Pons (tissue), 1 donor: ENCODE results near the gene DPP6.
"Not testable (repeated sequence)": the region's sequence is repeated elsewhere in the genome, so short reads cannot be mapped to it uniquely, and the experiment has no call there.

Source experiments
- DNase-seq: peaks from one replicate; pipeline ENCODE4 v3.0.0-alpha.2; 2016; ENCODE audit warnings: low spot score

The DPP6 gene

DNA sequence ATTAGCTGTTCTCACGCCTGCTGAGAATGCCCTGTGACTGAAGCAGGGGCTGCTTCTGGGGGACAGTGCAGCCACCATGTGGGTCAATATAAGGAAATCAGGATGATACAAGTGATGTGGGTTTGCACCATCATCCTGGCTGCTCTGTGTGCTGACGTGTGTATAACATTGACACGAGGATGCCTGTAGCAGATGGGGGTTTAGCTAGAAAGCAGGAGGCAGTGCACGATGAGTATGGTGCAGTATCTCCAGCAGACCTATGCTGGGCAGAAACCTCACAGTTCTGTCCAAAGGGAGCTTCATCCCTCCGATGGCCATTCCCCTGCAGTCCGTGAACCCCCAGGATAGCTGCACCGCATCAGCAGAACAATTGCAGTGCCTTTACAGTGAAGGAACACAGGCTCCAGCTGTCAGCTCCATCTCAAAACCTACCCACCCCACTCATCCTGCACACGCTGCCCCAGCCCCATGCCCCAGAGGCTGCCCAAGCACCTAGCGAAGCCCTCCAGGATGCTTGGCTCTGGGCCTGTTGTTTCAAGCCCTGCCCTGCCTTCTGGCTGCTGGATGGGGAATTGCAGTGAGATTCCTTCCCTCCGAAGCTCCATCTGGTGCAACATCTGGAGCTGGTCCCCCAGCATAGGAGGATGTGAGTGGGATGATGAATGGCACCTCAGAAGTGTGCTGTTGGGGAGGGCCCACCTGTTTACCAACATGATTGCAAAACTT is 96.8 kb downstream of the DPP6 start:
- DNase-seq: not testable (repeated sequence)

DNA sequence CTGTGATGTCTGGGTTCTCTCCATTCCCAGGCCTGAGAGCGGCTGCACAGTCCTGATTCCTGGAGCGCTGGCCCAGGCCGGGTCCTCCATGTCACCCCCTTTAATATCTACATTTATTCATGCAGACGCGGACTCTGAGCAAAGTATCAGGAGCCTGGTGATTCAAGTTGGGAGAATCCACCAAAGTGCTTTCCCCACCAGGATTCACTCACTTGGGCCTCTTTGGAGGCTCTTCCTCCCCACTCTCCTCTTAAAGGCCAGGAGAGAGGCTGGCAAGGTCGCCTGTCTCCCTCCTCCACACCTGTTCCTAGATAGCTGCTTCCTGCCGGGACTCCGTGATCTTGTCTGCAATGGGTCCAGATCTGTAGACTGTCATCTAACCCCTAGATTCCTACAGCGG is 98.5 kb downstream of the DPP6 start:
- not testable (repeated sequence) for DNase-seq

DNA sequence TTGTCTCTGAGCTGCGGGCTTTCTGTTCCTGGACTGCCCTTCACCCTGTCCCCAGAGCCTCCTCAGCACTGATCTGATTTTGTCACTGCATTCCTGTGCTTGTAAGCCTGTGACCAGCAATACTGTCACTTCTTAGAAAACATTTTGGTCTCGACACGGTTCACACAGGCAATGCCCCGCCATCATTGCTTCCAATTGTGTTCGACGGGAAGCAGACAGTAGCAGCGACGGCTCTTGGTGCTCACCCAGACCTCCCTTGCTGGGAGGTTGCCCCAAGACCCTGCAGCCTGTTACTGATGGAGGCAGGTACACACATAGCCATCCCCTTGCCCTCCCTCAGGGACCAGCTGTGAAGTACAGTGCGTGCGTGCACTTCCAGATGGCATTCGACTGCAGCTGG is 99.1 kb downstream of the DPP6 start:
- DNase-seq: not testable (repeated sequence)

DNA sequence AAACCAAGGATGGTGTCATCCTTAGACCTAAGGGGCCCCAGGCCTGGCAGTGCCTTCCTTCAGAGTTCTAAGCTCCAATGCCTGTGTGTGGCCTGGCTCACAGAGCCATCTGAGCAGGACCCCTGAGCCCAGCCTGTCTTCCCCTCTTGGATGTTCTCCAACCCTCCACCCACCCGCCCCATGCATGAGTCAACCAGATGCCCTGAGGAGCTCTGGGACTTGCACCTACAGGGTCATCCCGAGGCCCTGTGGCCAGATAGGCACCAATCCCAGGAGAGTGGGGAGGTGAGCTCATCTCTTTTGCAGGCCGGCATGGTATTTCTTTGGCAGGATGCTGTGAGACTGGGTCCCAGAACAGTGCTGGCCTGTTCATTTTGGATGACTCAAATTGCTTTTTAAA is 103.7 kb downstream of the DPP6 start:
- not testable (repeated sequence) for DNase-seq

DNA sequence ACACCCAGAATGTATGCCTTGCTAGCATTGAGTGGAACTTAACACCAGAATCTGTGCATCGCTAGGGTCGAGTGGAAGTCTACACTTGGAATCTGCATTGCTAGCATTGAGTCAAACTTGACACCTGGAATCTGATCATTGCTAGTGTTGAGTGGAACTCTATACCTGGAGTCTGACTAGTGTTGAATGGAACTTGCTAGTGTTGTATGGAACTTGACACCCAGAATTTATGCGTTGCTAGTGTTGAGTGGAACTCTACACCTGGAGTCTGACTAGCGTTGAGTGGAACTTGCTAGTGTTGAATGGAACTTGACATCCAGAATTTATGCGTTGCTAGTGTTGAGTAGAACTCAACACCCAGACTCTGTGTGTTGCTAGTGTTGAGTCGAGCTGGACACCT is 110.7 kb downstream of the DPP6 start:
- DNase-seq: not testable (repeated sequence)

DNA sequence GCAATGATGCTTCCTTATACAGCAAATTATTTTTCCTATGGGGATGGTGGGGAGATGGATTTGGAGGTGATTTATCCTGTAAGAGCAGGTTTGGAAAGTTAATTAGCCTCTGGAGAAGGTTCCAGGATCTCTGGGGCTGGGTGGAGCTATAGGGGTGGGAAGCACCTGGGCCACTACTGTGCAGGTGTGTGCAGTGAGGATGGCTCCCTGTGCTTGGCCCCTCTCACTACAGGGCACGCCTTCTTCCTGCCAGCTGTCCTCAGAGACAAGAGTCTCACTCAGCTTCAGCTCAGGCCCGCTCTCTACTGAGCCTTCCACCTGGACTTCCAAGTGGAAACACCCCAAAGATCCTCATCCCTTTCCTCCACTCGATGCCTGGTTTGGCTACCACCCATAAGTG is 111.4 kb downstream of the DPP6 start:
- DNase-seq: not testable (repeated sequence)

DNA sequence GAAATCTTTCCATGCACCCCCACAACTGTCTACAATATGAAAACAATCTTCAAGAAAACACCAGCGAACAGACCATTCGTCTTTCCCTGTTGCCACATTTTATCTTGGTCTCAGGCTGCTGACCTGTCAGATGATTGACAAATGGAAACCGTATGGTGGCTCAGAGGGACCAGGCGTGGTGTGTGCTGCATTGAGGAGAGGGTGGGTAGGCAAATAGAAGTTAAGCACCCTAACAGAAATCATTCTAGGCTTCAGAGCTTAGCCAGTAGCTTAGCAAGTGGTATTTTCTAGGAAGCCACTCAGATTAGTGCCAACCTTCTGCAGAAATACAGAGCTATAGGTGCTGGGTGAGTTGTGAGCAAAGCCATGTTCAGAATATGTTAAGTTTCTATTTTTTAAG is 114.9 kb downstream of the DPP6 start:
- no peak for DNase-seq

DNA sequence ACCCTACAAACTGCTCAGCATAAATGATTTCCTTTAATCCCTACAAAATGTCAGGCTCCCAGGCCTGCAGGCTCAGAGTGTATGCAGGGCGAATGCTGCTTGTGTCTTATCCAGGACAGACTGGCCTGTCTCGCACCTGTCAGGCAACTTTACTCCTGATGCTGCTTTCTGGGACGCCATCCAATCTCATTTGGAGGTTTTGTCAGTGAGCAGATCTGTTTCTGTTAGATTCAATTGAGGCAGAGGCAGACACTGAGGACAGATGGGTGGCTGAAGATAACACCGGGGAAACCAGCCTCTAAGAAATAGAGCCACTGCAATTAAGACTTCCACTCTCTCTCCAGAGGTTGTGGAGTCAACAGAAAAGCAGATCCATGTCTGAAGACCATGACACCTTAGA is 115.6 kb downstream of the DPP6 start:
- peak; percentile 37 for DNase-seq

DNA sequence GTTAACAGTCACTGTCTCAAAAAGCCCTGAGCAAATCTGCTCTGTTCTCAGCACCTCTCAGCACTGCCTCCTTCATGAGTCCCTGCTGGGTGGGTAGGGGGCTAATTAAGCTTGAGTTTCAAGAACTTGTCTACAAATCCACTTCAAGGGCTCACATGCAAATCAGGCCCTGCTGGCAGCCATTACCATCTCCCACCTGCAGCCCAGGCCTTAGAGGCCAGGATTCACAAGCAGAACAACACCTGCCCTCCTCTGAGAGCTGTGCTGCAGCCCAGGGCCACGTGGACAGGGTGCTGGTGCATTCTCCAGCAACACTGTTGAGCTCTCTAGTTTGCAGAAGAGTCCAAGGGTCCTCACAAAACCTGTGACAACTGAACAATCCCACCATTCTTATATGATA is 119.2 kb downstream of the DPP6 start:
- DNase-seq: no peak

DNA sequence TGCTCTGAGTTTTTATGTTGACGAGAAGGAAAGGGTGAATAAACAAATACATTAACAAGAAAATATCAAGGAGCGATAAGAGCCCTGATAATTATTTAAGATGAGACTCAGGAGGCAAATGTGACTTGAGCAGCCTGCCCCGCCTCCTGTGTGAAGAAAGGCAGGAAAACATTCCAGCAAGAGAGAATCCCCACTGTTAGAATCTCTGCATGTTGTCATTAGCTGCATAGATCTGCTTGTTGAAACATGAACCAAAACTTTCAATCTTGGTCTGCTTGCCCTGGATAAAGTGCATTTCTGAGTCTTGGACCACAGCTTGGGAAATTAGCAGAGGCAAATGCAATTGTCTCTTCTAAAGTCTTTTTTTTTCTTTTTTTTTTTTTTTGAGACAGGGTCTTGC is 120.0 kb downstream of the DPP6 start:
- no peak for DNase-seq

DNA sequence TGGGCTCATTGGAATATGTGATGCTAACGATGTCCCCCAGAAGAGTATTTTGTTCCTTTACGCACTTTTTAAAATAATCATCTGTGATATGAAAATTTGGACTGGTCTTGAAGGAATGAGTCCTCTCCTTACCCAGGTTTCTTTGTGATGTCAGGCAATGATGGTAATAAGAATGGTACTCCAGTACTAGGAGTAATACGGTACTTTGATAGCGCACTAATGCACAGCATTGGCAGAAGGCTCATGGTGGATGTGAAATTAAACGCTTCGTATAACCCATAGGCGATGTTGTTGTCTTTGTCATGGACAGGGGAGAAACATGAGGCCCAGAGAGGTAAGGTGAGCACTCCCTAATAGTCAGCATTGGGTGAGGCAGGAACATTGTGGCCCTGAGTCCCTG is 125.4 kb downstream of the DPP6 start:
- no peak for DNase-seq

DNA sequence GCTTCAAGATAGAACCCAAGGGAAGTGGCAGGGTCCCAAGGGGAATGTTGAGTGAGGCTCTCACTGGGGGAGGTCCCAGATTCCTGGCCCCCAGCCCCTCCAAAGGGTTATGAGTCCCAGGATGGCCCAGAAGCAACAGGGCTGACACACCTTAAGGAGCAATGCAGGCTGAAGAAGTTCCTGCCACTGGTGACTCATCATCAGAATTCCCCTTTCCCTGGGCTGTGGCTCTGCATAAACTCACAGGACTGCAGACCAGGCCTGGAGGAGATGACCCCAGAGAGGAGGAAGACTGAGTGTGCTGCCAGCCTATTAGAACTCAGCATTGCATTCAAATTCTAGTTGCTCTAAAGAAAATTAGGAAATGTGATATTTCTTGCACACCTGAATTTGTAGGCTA is 126.7 kb downstream of the DPP6 start:
- no peak for DNase-seq

DNA sequence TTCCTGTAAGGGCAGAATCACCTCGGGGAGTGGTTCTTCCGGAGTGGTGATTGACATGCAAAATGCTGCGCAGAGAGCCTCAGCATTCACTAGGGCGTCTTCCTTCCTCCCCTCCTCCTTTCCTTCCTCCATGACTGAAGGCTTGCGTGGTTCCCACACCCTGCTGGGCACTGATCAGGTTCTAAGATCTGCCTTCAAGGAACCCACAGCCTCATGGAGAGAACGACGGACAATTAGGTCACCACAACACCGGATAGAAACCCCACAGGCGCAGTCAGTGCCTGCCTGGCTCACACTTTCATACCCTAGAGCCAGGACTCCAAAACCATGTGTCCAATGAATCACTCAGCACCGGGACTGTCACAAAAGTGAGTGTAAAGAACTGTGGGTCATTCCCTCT is 131.3 kb downstream of the DPP6 start:
- DNase-seq: no peak

DNA sequence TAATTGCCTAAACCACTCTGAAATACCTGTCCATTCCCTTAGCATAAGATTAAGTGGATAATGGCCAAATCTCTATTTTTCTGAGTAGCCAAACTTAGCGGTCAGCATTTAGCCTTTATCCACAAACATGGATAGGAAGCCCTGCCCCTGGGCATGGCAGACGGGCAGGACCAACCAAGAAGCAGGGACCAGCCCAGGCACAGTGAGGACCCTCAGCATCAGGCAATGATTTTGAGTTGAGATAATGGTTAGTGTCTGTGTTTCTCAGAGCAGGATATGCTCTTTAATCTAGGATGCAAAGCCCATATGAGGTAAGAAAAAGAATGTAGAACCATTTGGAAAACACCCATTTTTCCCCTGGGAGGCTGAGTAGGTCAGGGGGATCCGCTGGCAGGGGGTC is 131.7 kb downstream of the DPP6 start:
- no peak for DNase-seq

DNA sequence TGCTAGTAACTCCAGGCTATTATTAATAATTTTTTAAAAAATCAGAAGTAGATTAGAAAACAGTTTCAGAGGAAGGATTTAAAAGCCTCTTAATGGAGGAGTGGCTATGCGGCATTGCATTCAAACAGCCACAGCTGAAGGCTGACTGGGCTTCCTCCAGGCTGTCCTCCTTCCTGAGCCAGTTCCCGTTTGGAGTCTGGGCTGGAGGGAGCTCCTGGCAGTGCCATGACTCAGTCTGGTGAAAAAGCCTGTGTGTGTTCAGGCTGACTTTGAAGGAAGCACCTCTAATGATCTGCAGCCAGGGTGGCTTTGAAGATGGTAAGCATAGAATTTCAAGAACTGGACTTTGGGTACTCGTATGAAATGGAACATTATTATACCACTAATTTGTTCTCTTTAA is 134.6 kb downstream of the DPP6 start:
- no peak for DNase-seq

DNA sequence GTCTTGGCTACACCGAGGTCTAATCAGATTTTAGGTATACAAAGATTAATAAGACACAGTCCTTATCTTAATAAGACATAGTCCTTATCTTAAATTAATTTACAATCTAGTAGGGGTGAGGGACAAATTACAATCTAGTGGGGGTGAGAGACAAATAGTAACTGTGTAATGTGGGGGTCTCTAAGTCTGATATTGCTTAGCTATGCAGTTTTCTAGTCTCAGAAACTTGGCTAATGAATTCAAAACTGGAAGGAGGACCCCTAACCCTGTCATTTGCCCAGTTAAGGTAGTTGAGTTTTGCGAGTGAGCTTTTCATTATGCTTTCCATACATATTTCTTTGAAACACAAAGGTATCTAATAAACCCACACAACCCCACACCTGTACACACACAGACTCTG is 136.1 kb downstream of the DPP6 start:
- DNase-seq: no peak

DNA sequence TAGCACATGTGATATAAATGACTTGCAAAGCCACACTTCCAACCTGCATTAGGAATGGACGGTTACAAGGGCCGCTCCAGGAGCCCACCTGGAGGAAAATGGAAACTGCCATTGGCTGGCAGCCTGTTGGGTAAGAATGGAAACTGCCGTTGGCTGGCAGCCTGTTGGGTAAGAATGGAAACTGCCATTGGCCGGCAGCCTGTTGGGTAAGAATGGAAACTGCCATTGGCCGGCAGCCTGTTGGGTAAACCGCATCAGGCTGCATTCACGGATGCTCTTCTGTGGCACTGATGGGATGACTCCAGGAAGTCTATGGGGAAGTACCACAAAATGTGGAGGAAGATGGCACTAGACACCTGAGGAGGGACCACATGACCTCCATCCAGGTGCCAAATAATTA is 143.1 kb downstream of the DPP6 start:
- DNase-seq: no peak

DNA sequence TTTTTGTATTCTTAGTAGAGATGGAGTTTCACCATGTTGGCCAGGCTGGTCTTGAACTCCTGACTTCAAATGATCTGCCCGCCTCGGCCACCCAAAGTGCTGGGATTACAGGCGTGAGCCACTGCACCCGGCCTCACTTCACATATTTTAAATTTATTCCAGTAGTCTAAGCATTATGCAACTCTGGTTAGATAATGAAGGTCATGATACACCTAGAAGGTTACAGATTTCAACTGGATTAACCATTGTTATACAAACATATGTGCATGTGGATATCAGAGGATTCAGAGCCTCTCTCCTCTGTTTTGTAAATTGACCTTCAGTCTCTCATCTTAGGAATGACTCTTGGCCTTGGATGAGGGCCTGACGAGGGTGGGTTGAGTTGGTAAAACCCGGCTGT is 146.3 kb downstream of the DPP6 start:
- DNase-seq: no peak

DNA sequence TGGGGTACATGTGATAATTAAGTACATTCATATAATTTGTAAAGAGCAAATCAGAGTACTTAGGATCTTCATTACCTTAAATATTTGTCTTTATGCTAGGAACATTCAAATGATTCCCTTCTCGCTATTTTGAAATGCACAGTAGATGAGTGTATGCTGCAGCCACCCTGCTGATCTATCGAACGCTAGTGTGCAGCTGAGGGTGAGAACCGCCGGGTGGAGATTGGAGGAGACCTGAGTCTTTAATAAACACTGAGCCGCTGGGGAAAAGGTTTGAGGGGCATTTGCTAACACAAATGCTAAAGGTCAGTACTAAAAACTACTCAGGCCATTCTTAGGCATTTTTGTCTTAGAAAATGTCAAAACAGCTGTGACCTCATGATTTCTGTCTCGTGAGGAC is 148.0 kb downstream of the DPP6 start:
- no peak for DNase-seq

DNA sequence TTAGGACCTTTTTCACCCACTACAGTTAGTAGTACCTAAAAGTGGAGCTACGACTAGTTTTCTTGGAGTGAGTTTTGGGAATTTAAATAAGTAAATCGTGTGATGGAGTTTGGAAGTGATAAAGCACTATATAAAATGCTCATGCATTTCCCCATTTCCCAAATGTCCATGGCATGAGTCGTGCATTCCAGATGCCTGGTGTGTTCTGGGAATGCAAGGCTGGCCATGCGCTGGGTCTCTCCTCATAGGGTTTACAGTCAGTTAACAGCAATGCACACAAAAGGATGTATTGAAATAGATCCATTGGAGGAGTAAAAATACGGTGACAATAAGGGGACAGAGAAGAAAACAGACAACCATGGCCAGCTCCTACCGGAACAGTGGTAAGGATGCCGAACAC is 149.8 kb downstream of the DPP6 start:
- DNase-seq: no peak

DNA sequence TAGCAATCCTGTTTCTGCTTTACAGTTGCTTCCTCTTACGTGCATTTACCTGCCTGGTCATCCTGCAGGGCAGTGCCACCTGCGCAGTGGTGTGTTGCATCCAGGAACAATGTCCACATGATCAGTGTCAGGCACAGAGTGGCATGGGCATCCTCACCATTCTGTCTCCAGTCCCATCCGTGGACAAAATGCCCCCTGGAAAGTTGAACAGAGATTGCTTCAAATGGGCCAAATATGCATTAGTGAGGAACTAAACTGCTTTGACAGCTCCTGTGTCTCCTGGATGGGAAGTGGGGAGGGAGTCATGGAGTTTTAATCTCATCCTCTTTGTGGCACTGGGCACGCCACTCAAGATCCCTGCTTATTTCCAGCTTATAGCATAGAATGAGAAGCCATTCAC is 151.8 kb downstream of the DPP6 start:
- no peak for DNase-seq

DNA sequence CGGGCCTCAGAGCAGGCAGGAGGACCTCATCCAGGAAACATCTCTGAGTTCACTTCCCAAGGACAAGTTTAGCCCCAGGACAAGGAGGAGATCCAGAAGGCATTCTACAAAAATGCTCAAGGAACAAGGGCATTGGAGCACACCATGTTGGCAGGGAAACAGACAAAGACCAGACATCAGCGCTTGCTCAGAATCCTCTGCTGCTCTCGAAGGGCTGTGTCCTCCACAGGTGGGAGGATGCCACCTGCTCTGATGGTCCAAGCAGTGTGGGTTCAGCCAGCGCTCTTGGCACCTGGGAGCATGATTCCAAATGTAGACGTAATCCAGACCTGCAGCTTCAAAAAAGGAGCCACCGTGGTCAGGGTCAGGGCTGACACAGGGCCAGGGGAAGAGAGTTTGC is 160.7 kb downstream of the DPP6 start:
- DNase-seq: no peak

DNA sequence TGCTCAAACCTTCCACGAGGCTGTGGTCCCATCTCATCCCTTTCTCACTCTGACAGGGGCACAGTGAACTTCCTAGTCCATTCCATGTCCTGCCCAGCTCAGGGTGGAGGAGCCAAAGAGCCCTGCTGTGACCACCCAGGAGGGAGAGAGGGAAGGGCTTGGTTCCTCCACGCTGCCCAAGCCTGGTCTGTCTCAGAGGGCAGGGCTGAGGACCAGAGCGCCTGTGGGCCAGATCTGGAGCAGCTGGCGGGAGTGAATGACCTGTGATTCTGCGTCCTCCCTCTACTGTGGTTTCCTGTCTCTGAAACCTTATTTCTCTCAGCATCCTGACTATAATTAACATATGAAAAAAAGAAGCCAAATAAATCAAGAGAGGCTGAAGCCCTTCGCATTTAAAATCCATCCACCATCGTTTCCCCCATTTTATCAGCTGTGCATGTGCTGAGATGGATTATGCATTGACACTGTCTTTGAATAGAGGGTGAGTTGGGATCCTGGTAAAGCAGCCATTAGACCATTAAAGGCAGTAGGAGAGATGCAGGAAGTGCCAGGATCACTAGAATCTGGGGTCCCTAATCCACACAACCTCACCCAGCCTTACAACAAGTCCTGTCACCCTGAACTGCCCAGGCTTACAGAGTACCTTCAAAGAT is 165.6 kb downstream of the DPP6 start:
- DNase-seq: no peak

DNA sequence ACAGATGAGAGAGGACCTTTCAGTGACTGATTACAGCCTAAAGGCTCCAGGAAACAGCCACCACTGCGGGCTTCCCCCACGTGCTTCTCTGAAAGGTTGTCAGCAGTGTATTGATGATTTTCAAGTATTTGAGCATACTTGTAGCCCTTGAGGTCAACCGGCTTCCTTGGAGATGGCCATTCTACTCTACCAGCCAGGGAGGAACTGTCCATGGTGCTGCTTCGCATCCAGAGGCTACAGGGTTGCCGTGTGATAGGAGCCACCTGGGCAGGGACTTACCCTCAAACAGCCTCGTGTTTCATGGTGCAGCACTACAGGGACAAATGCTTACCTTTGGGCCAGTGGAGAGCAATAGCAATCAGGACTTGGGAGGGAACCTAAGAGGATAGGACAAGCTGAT is 179.5 kb downstream of the DPP6 start:
- no peak for DNase-seq
